ENCODE measurements around the gene UCP3. TPM values are rescaled to one million over a fixed set of nuclear protein-coding genes. Genes with fewer than 3 reads are reported as not detected.

UCP3 gene
- total RNA-seq, 1 experiment from 2014 or later: 0.29 TPM

- DNase-seq (ENCODE audit: low read depth): no peak
Measured at GRCh38 chr11:73957654-73958361, 51.1 kb downstream of the UCP3 start.

- no peak for DNase-seq (ENCODE audit: low read depth)
Measured at GRCh38 chr11:73956876-73957653, 51.8 kb downstream of the UCP3 start.

- DNase-seq (ENCODE audit: low read depth): no peak
Measured at GRCh38 chr11:73951797-73952196, 57.1 kb downstream of the UCP3 start.

- peak; percentile 42 for DNase-seq (ENCODE audit: low read depth)
Measured at GRCh38 chr11:73950869-73951710, 57.8 kb downstream of the UCP3 start, which contains the start of gene DNAJB13. TSS of gene DNAJB13 (plus strand) at chr11:73951026. CDS start at chr11:73951070, 44 bp downstream.

Other genes with a start within 250 kb of the UCP3 start
- gene RAB6A, start 248.0 kb downstream of the UCP3 start, total RNA-seq (2014; rRNA removed; shearing (Covaris generic)): 45.9 and 59.7 TPM in 2 replicates
- gene MRPL48, start 221.2 kb downstream of the UCP3 start, total RNA-seq (2014; rRNA removed; shearing (Covaris generic)): 64.8 and 69.1 TPM in 2 replicates
- gene COA4, start 132.2 kb downstream of the UCP3 start, total RNA-seq (2014; rRNA removed; shearing (Covaris generic)): 170 and 188 TPM in 2 replicates
- 8.2 and 14.9 TPM in 2 replicates for gene PAAF1, start 132.1 kb downstream of the UCP3 start, total RNA-seq (2014; rRNA removed; shearing (Covaris generic))
- 0.07 and 0.13 TPM in 2 replicates for gene DNAJB13, start 58.1 kb downstream of the UCP3 start, total RNA-seq (2014; rRNA removed; shearing (Covaris generic))
- gene UCP2, start 26.2 kb downstream of the UCP3 start, total RNA-seq (2014; rRNA removed; shearing (Covaris generic)): not detected in 2 replicates
- 11.9 and 20.5 TPM in 2 replicates for gene C2CD3, start 161.9 kb upstream of the UCP3 start, total RNA-seq (2014; rRNA removed; shearing (Covaris generic))
- gene PPME1, start 162.2 kb upstream of the UCP3 start, total RNA-seq (2014; rRNA removed; shearing (Covaris generic)): 44.0 and 53.1 TPM in 2 replicates